ENCODE results near the gene RUBCNL.

RUBCNL gene

DNA sequence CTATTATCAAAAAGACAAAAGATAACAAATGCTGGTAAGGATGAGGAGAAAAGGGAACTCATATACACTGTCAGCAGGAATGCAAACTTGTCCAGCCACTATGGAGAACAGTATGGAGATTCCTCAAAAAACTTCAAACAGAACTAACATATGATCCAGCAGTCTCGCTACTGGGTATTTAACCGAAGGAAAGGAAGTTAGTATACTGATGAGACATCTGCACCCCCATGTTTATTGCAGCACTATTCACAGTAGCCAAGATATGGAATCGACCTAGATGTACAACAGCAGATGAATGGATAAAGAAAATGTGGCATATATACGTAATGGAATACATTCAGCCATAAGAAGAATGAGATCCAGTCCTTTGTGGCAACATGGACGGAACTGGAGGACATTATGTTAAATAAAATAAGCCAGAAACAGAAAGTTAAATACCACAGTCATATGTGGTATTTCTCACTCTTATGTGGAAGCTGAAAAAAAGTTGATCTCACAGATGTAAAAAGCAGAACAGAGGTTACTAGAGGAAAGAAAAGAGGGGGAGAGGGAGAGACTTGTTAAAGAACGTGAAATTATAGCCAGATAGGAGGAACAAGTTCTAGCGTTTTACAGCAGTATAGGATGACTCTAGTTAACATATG lies 83.2 kb downstream of the RUBCNL start:
- no peak for DNase-seq

DNA sequence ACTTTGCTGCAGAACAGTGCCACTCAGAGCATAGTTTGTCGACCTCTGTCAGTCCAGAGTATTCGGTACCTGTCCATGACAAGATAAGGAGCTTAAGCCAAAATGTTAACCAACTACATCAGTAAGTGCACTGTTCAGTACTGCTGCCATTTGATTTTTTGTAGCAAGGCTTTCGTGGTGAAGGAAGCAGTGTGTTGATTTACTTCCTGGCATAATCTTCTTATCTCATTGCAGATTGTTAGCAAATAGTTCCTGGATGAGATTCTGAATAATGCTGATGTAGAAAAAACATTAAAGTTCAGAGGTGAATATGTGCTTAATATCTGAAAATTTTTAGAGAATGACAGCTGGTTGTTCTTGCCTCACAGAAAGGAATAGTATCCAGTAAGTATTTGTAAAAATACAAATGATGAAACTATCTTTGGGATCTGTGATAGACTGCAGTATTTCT lies 89.7 kb downstream of the RUBCNL start:
- no peak for DNase-seq

DNA sequence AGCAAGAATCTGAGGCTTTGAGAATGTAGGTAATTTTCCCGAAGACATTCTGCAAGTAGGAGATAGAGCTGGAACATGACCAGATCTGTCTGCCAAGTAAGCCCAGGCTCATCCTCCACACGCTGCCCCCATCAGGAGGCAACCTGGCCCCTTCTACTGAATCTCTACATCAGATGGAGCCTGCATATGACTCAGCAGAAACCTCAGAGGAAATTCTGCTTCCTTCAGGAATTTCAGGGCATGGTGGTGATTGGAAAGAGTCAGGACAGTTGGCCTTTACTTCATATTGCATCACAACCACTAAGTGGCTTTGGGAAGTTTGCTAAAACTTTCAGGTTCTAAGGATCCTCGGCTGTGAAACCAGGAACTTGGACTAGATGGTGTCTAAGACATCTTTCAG lies 90.1 kb downstream of the RUBCNL start:
- DNase-seq, result no peak

GRCh38 chr13:46296115-46296822 lies 90.8 kb downstream of the RUBCNL start:
- no peak for DNase-seq

- no peak for DNase-seq
Observed at GRCh38 chr13:46295491-46296114, 91.4 kb downstream of the RUBCNL start.

- DNase-seq, result no peak
Observed at GRCh38 chr13:46293436-46293835, 93.6 kb downstream of the RUBCNL start.
